ENCODE data around the gene PTPRR. TPM values are rescaled to one million over a fixed set of nuclear protein-coding genes. Genes with fewer than 3 reads are reported as not detected.

Gene PTPRR
- total and polyA plus RNA-seq, 12 donors: 0.11 to 3.7 (median 0.56) TPM; not detected in 1

DNA sequence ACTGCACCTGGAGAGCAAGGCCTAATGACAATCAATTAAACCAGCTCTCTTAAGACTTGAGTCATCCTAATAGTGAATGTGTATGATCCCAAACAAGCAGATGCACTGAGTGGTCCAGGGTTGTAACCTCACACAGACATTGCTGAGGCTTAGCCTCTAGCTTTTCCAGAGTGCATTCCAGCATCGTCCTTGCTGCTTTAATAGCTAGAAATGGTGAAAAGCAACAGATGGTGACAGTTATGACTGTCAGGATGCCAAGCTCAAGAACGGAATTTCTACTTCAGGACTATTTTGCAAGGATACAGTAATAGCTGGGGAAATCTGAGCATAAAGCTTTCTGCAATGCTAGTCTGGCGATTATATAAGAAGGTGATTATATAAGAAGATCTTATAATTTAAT, 34.6 kb downstream of the PTPRR start:
- DNase-seq: no peak
- TF ChIP-seq, protein P1, sequence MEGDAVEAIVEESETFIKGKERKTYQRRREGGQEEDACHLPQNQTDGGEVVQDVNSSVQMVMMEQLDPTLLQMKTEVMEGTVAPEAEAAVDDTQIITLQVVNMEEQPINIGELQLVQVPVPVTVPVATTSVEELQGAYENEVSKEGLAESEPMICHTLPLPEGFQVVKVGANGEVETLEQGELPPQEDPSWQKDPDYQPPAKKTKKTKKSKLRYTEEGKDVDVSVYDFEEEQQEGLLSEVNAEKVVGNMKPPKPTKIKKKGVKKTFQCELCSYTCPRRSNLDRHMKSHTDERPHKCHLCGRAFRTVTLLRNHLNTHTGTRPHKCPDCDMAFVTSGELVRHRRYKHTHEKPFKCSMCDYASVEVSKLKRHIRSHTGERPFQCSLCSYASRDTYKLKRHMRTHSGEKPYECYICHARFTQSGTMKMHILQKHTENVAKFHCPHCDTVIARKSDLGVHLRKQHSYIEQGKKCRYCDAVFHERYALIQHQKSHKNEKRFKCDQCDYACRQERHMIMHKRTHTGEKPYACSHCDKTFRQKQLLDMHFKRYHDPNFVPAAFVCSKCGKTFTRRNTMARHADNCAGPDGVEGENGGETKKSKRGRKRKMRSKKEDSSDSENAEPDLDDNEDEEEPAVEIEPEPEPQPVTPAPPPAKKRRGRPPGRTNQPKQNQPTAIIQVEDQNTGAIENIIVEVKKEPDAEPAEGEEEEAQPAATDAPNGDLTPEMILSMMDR (IDR thresholded peaks at IDR 0.05): no peak
- TF ChIP-seq POLR2A (IDR thresholded peaks at IDR 0.05): no peak
- H3K4me3 ChIP-seq: no peak overlapping the region
- no peaks in the 10 kb centered on the region for H3K9me3 ChIP-seq (replicated peaks in 1 of 3)
- no peaks in the 10 kb centered on the region for H3K36me3 ChIP-seq (replicated peaks in 1 of 2)
- intact Hi-C loops (cut with DNase I): no loop called here
- no peak overlapping the region for H3K27ac ChIP-seq
- no peaks in the 10 kb centered on the region for H3K27me3 ChIP-seq
- no peaks in the 10 kb centered on the region for H3K4me1 ChIP-seq (replicated peaks in 1 of 2)
- WGBS, 4 donors: 46 to 62% (median 49%) methylated on average over 3 of the region's 3 CpGs

DNA sequence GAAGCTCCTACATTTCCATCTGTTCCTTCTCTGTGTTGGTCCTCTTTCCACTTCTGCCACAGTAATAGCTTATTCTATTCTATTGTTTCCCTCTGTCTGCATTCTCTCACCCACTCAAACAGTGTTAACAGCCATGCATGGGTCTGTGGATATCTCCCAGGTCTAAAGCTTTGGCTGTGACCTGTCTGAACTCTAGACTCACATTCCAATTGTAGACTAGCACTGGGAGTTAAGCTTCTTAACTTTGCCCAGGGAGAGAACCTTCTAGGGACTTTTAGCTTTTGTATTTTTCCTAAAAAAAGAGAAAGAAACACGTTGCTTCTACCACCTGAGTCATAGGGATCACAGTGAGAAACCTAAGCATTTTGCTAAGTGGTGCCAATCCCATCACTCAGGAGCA, 36.7 kb downstream of the PTPRR start:
- H3K4me1 ChIP-seq (replicated peaks in 1 of 2): no peaks in the 10 kb centered on the region
- no peaks in the 10 kb centered on the region for H3K9me3 ChIP-seq (replicated peaks in 1 of 3)
- intact Hi-C loops (cut with DNase I): no loop called here
- DNase-seq: no peak
- TF ChIP-seq, protein P1 (IDR thresholded peaks at IDR 0.05): no peak
- TF ChIP-seq POLR2A (IDR thresholded peaks at IDR 0.05): no peak
- WGBS, 4 donors: 27 to 38% (median 31%) methylated on average over 1 of the region's 1 CpG
- no peaks in the 10 kb centered on the region for H3K27me3 ChIP-seq
- no peak overlapping the region for H3K27ac ChIP-seq
- H3K4me3 ChIP-seq: no peak overlapping the region
- H3K36me3 ChIP-seq (replicated peaks in 1 of 2): no peaks in the 10 kb centered on the region

DNA sequence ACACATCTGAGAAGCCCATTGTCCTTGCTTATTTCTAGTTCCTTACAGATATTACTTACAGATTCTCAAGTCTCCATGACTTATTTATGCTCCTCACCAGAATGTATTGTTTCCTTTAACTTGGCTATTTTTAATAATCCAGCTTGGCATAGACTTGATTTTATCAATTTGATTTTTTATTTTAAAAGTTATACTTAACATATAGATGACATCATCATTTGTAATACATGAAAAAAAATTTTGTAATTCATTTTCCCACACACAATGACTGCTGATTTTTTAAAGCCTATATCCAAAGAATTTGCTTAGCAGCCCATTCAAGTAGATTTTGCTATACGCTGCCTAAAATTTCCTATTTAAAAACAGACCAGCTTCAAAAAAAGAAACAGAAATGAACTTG, 39.8 kb downstream of the PTPRR start:
- H3K27me3 ChIP-seq: no peaks in the 10 kb centered on the region
- no peaks in the 10 kb centered on the region for H3K36me3 ChIP-seq (replicated peaks in 1 of 2)
- H3K4me3 ChIP-seq: no peak overlapping the region
- DNase-seq: no peak
- intact Hi-C loops (cut with DNase I): no loop called here
- 81 to 97% (median 93%) methylated on average over 1 of the region's 1 CpG for WGBS, 4 donors
- no peaks in the 10 kb centered on the region for H3K4me1 ChIP-seq (replicated peaks in 1 of 2)
- no peak overlapping the region for H3K27ac ChIP-seq
- TF ChIP-seq, protein P1 (IDR thresholded peaks at IDR 0.05): no peak
- TF ChIP-seq POLR2A (IDR thresholded peaks at IDR 0.05): no peak
- no peaks in the 10 kb centered on the region for H3K9me3 ChIP-seq (replicated peaks in 1 of 3)

DNA sequence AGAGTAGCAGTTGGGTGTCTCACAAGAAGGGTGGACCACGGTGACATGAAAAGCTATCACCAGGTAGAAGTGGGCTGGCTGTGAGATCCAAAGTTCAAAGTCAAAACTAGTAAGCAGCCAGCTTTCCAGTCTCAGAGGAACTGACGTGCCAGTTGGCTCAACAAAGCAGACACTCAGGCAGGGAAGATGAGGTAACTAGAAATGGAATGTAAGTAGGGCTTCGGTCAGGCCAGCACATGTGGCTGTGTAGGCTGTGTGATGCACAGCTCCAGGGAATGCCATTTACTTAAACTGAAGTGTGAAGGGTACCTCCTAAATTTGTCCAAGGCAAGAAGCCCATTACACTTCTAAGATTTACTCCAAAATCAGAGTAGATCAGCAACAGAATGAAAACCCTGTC, 43.6 kb downstream of the PTPRR start:
- WGBS, 4 donors: 40 to 66% (median 58%) methylated on average over 3 of the region's 3 CpGs
- no peaks in the 10 kb centered on the region for H3K36me3 ChIP-seq (replicated peaks in 1 of 2)
- TF ChIP-seq, protein P1 (IDR thresholded peaks at IDR 0.05): no peak
- no peak for TF ChIP-seq POLR2A (IDR thresholded peaks at IDR 0.05)
- no peaks in the 10 kb centered on the region for H3K4me1 ChIP-seq (replicated peaks in 1 of 2)
- intact Hi-C loops (cut with DNase I): no loop called here
- no peak for DNase-seq
- H3K9me3 ChIP-seq (replicated peaks in 1 of 3): no peaks in the 10 kb centered on the region
- no peak overlapping the region for H3K27ac ChIP-seq
- no peaks in the 10 kb centered on the region for H3K27me3 ChIP-seq
- no peak overlapping the region for H3K4me3 ChIP-seq

All from adrenal gland (tissue), 12 donors.